Anterior cingulate cortex (tissue), 58 donors: ENCODE results near the gene NIP7.

ENCODE experiments used
- DNase-seq, 58 donors: peaks; one replicate each; lab custom pipeline; 2025; lab: John Stamatoyannopoulos, UW

NIP7 gene

GRCh38 chr16:69381231-69381630 is 41.7 kb downstream of the NIP7 start:
- no peak for DNase-seq

GRCh38 chr16:69382421-69382820 is 42.8 kb downstream of the NIP7 start:
- no peak for DNase-seq

GRCh38 chr16:69384974-69385373 is 45.4 kb downstream of the NIP7 start:
- DNase-seq, result no peak

- DNase-seq, result no peak
These were observed 47.0 kb downstream of the NIP7 start for GRCh38 chr16:69386596-69386995.
